ENCODE results near the gene CPZ. TPM values are rescaled to one million over a fixed set of nuclear protein-coding genes. Genes with fewer than 3 reads are reported as not detected.
A peak's percentile ranks its signal among the peaks of the same experiment; 100 is the strongest.

CPZ gene
- total and polyA plus RNA-seq, 2 donors = 0.94 to 4.4 TPM

DNA sequence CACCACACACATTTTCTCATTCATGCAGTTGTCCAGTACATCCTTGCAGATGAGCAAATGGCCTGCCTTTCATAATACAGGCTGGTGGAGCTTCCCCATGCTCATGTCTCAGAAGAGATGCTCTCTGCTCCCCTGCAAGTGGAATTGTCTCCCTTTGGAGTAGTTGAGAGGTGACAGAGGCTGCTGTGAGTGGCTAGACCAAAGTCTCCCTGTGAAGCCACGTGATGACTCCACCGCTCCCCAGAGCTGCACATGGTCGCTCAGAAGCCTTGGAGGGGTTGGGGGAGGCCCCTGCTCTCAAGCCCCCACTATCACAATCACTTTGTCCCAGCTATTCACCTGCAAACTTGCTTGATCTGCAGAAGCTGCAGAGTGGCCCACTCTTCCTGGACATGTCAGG is 13.8 kb upstream of the CPZ start:
- Histone ChIP-seq H3K4me3 (ENCODE audit: low read length in 2 of 2) (no peak overlapping the region), H3K27ac (ENCODE audit: low read depth in 1 of 2, low read length in 1 of 2) (no peak overlapping the region), H3K4me1 (ENCODE audit: control insufficient read depth in 2 of 2, insufficient read depth in 2 of 2, low read length in 2 of 2) (no peaks in the 10 kb centered on the region), H3K27me3 (ENCODE audit: control insufficient read depth in 2 of 2, insufficient read depth in 1 of 2, low read length in 1 of 2) (peaks cover 6 to 23% of the 10 kb centered on the region in 2 donors), H3K9me3 (ENCODE audit: control insufficient read depth in 2 of 2, insufficient read depth in 1 of 2, low read length in 1 of 2) (no peaks in the 10 kb centered on the region), H3K36me3 (ENCODE audit: control insufficient read depth in 2 of 2, insufficient read depth in 2 of 2, low read length in 1 of 2) (no peaks in the 10 kb centered on the region)
- 79% methylated on average over 3 of the region's 3 CpGs for WGBS
- DNase-seq (ENCODE audit: low read depth in 6 of 9, low spot score in 9 of 9) = no peak

DNA sequence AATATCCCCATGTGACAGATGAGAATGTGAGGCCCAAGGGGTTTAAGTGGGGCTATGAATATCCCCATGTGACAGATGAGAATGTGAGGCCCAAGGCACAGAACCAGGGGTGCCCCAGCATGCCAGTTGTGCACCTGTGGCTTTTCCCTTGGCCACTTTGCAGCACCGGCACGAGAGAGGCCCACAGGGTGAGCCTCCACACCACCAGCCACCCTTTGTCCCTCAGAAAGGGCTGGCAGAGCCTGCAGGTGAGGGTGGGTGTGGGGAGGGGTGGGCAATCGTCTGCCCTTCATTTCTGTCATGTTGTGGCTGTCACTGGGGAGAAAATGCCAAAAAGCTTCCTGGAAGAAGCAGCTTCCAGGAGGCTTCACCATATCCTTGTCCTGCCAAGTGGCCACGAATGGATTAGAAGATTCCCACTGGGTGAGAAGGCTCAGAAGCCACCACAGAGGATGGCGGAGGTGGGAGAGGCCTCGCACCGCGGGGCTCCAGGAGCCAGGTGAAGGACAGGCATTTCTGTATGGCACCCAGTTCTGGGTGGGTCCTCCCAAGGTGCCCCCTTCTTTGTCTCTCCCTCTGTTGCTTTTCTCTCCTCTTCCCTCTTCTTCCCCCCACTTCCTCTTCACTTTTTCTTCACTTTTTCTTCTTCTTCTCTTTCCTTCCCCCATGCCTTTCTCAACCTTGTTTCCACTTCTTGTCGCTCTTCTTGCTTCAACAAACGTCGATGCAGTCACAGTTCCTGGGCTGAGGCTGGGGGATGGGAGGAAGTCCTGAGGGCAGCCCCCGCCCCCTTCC is 12.8 kb upstream of the CPZ start:
- Histone ChIP-seq H3K27me3 (ENCODE audit: control insufficient read depth in 2 of 2, insufficient read depth in 1 of 2, low read length in 1 of 2) (peaks cover 6 to 23% of the 10 kb centered on the region in 2 donors), H3K36me3 (ENCODE audit: control insufficient read depth in 2 of 2, insufficient read depth in 2 of 2, low read length in 1 of 2) (no peaks in the 10 kb centered on the region), H3K4me1 (ENCODE audit: control insufficient read depth in 2 of 2, insufficient read depth in 2 of 2, low read length in 2 of 2) (no peaks in the 10 kb centered on the region), H3K27ac (ENCODE audit: low read depth in 1 of 2, low read length in 1 of 2) (no peak overlapping the region), H3K9me3 (ENCODE audit: control insufficient read depth in 2 of 2, insufficient read depth in 1 of 2, low read length in 1 of 2) (no peaks in the 10 kb centered on the region), H3K4me3 (ENCODE audit: low read length in 2 of 2) (no peak overlapping the region)
- WGBS = 39% methylated on average over 12 of the region's 12 CpGs
- no peak for DNase-seq (ENCODE audit: low read depth in 6 of 9, low spot score in 9 of 9)

DNA sequence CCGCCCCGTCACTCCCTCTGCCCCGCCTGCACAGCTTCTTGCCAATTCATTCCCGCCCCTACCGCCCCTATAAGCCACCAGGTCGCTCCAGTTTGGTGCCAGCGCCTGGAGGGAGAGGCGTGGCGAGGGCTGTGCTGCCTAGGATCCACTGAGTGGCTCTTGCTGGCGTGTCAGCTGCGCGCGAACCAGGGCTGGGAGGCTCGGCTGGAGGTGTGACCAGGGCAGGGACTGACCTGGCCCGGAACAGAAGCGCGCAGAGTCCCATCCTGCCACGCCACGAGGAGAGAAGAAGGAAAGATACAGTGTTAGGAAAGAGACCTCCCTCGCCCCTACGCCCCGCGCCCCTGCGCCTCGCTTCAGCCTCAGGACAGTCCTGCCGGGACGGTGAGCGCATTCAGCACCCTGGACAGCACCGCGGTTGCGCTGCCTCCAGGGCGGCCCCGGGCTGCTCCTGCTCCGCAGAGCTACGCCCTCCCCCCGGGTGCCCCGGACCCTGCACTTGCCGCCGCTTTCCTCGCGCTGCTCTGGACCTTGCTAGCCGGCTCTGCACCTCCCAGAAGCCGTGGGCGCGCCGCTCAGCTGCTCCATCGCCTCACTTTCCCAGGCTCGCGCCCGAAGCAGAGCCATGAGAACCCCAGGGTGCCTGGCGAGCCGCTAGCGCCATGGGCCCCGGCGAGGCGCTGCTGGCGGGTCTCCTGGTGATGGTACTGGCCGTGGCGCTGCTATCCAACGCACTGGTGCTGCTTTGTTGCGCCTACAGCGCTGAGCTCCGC is 12.1 kb upstream of the CPZ start, which contains the start of gene GPR78:
GPR78 (plus strand) TSS at position 72 of the 773 bp plus-strand sequence; CDS start at position 663, 591 bp downstream.
- H3K9me3 ChIP-seq (ENCODE audit: control insufficient read depth in 2 of 2, insufficient read depth in 1 of 2, low read length in 1 of 2) = no peaks in the 10 kb centered on the region

GRCh38 chr4:8581094-8581861 is 11.3 kb upstream of the CPZ start:
- Histone ChIP-seq H3K4me3 (ENCODE audit: low read length in 2 of 2) (no peak overlapping the region), H3K27me3 (ENCODE audit: control insufficient read depth in 2 of 2, insufficient read depth in 1 of 2, low read length in 1 of 2) (peaks cover 6 to 23% of the 10 kb centered on the region in 2 donors), H3K9me3 (ENCODE audit: control insufficient read depth in 2 of 2, insufficient read depth in 1 of 2, low read length in 1 of 2) (no peaks in the 10 kb centered on the region), H3K4me1 (ENCODE audit: control insufficient read depth in 2 of 2, insufficient read depth in 2 of 2, low read length in 2 of 2) (no peaks in the 10 kb centered on the region), H3K36me3 (ENCODE audit: control insufficient read depth in 2 of 2, insufficient read depth in 2 of 2, low read length in 1 of 2) (no peaks in the 10 kb centered on the region), H3K27ac (ENCODE audit: low read depth in 1 of 2, low read length in 1 of 2) (no peak overlapping the region)
- 77% methylated on average over 66 of the region's 66 CpGs for WGBS
- no peak for DNase-seq (ENCODE audit: low read depth in 6 of 9, low spot score in 9 of 9)

More for the DNA sequence above, 12.1 kb upstream of the CPZ start, which contains the start of gene GPR78:
- Histone ChIP-seq H3K4me3 (ENCODE audit: low read length in 2 of 2) (no peak within 1 kb of the TSS), H3K27me3 (ENCODE audit: control insufficient read depth in 2 of 2, insufficient read depth in 1 of 2, low read length in 1 of 2) (peaks cover 6 to 23% of the 10 kb centered on the region in 2 donors), H3K36me3 (ENCODE audit: control insufficient read depth in 2 of 2, insufficient read depth in 2 of 2, low read length in 1 of 2) (no peaks in the 10 kb centered on the region), H3K4me1 (ENCODE audit: control insufficient read depth in 2 of 2, insufficient read depth in 2 of 2, low read length in 2 of 2) (no peaks in the 10 kb centered on the region), H3K27ac (ENCODE audit: low read depth in 1 of 2, low read length in 1 of 2) (no peak within 1 kb of the TSS)
- 10% methylated on average over 63 of the region's 63 CpGs for WGBS
- peak; percentile 15 to 81 (median 47) for DNase-seq (ENCODE audit: low read depth in 6 of 9, low spot score in 9 of 9)

GRCh38 chr4:8582016-8582415 is 10.5 kb upstream of the CPZ start:
- no peaks in the 10 kb centered on the region for H3K9me3 ChIP-seq (ENCODE audit: control insufficient read depth in 2 of 2, insufficient read depth in 1 of 2, low read length in 1 of 2)
- no peaks in the 10 kb centered on the region for H3K36me3 ChIP-seq (ENCODE audit: control insufficient read depth in 2 of 2, insufficient read depth in 2 of 2, low read length in 1 of 2)
- peaks cover 6 to 23% of the 10 kb centered on the region in 2 donors for H3K27me3 ChIP-seq (ENCODE audit: control insufficient read depth in 2 of 2, insufficient read depth in 1 of 2, low read length in 1 of 2)
- no peak overlapping the region for H3K4me3 ChIP-seq (ENCODE audit: low read length in 2 of 2)
- WGBS = 56% methylated on average over 2 of the region's 2 CpGs
- no peaks in the 10 kb centered on the region for H3K4me1 ChIP-seq (ENCODE audit: control insufficient read depth in 2 of 2, insufficient read depth in 2 of 2, low read length in 2 of 2)
- H3K27ac ChIP-seq (ENCODE audit: low read depth in 1 of 2, low read length in 1 of 2) = no peak overlapping the region
- no peak for DNase-seq (ENCODE audit: low read depth in 6 of 9, low spot score in 9 of 9)

- 92% methylated on average over 12 of the region's 12 CpGs for WGBS
- Histone ChIP-seq H3K4me3 (ENCODE audit: low read length in 2 of 2) (no peak overlapping the region), H3K27me3 (ENCODE audit: control insufficient read depth in 2 of 2, insufficient read depth in 1 of 2, low read length in 1 of 2) (peaks cover 6 to 23% of the 10 kb centered on the region in 2 donors), H3K4me1 (ENCODE audit: control insufficient read depth in 2 of 2, insufficient read depth in 2 of 2, low read length in 2 of 2) (no peaks in the 10 kb centered on the region), H3K9me3 (ENCODE audit: control insufficient read depth in 2 of 2, insufficient read depth in 1 of 2, low read length in 1 of 2) (no peaks in the 10 kb centered on the region), H3K27ac (ENCODE audit: low read depth in 1 of 2, low read length in 1 of 2) (no peak overlapping the region), H3K36me3 (ENCODE audit: control insufficient read depth in 2 of 2, insufficient read depth in 2 of 2, low read length in 1 of 2) (no peaks in the 10 kb centered on the region)
- no peak for DNase-seq (ENCODE audit: low read depth in 6 of 9, low spot score in 9 of 9)
Observed at GRCh38 chr4:8582436-8582835, 10.1 kb upstream of the CPZ start.

DNA sequence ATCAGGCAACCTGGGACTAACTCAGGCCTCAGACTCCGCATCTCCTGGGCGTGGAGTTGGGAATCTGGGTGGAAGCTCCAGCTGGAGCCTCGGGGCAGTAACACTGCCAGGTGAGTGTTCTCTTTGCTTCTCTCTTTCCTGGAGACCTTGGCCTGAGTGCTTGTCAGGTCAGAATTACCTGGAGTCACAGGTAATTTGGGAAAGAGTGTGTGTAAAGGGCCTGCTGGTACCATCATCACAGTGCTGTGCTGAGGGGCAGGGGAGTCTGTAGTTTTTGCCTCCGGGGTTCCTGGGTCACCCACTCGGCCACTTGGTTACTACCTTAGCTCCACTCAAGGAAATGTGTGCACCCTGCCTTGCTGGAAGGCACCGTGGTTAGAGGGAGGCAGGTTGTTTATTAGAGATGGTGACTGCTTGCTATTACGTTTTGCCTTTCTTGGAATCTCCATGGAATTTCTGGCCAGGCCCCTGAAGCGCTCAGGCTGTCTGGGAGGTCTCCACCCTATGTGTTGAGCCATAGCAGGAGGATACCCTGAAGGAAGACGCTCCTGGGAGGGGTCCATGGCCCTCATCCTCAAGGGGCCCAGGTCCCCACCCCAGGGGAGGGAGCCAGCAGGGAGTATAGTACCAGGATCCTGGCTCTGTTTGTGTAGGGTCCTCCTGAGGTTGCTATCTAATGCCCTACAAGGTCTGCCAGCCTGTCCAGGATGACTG is 9.5 kb upstream of the CPZ start:
- Histone ChIP-seq H3K9me3 (ENCODE audit: control insufficient read depth in 2 of 2, insufficient read depth in 1 of 2, low read length in 1 of 2) (no peaks in the 10 kb centered on the region), H3K27ac (ENCODE audit: low read depth in 1 of 2, low read length in 1 of 2) (no peak overlapping the region), H3K36me3 (ENCODE audit: control insufficient read depth in 2 of 2, insufficient read depth in 2 of 2, low read length in 1 of 2) (no peaks in the 10 kb centered on the region), H3K4me3 (ENCODE audit: low read length in 2 of 2) (no peak overlapping the region), H3K27me3 (ENCODE audit: control insufficient read depth in 2 of 2, insufficient read depth in 1 of 2, low read length in 1 of 2) (peaks cover 6 to 23% of the 10 kb centered on the region in 2 donors), H3K4me1 (ENCODE audit: control insufficient read depth in 2 of 2, insufficient read depth in 2 of 2, low read length in 2 of 2) (no peaks in the 10 kb centered on the region)
- 81% methylated on average over 9 of the region's 9 CpGs for WGBS
- DNase-seq (ENCODE audit: low read depth in 6 of 9, low spot score in 9 of 9) = no peak

- Histone ChIP-seq H3K9me3 (ENCODE audit: control insufficient read depth in 2 of 2, insufficient read depth in 1 of 2, low read length in 1 of 2) (no peaks in the 10 kb centered on the region), H3K27ac (ENCODE audit: low read depth in 1 of 2, low read length in 1 of 2) (no peak overlapping the region), H3K27me3 (ENCODE audit: control insufficient read depth in 2 of 2, insufficient read depth in 1 of 2, low read length in 1 of 2) (peaks cover 6 to 23% of the 10 kb centered on the region in 2 donors), H3K4me3 (ENCODE audit: low read length in 2 of 2) (no peak overlapping the region), H3K4me1 (ENCODE audit: control insufficient read depth in 2 of 2, insufficient read depth in 2 of 2, low read length in 2 of 2) (no peaks in the 10 kb centered on the region), H3K36me3 (ENCODE audit: control insufficient read depth in 2 of 2, insufficient read depth in 2 of 2, low read length in 1 of 2) (no peaks in the 10 kb centered on the region)
- WGBS = 79% methylated on average over 4 of the region's 4 CpGs
- DNase-seq (ENCODE audit: low read depth in 6 of 9, low spot score in 9 of 9) = no peak
Observed at GRCh38 chr4:8583655-8584025, 8.9 kb upstream of the CPZ start.
